Transverse colon (tissue), 3 donors: ENCODE measurements around the gene ADAM12.

Source experiments
- CTCF ChIP-seq, 5 experiments: fragments of 200-600 bp in 3 of 5; fragments of 450-650 bp in 2 of 5; sonication (generic) in 3 of 5; IDR thresholded peaks; 1 replicate in 2 of 5; 2 replicates in 3 of 5; pipeline ENCODE4 v1.5.1; 2016 to 2017; ENCODE audit warnings: antibody characterized with exemption in 5 of 5, inconsistent platforms in 3 of 5, mild to moderate bottlenecking in 2 of 5, moderate library complexity in 1 of 5
- EP300 ChIP-seq: sonication (generic); formaldehyde crosslinking; IDR thresholded peaks from one replicate; pipeline ENCODE4 v1.6.1; 2017; ENCODE audit warnings: antibody characterized with exemption, low read depth

- TF ChIP-seq EP300: no peak
- no peak for TF ChIP-seq CTCF (IDR thresholded peaks at IDR 0.05)
Measured at GRCh38 chr10:126115886-126116285, 272.4 kb downstream of the ADAM12 start.
